Daoy (cell line): Measurements from ENCODE around the gene IMMP2L. TPM values are rescaled to one million over a fixed set of nuclear protein-coding genes. Genes with fewer than 3 reads are reported as not detected.
"Not testable (repeated sequence)": the region's sequence is repeated elsewhere in the genome, so short reads cannot be mapped to it uniquely, and the experiment has no call there.

ENCODE experiments used
- DNase-seq: peaks from one replicate; pipeline ENCODE4 v3.0.0-alpha.2; 2015; ENCODE audit warnings: low read depth
- total RNA-seq: library from RNA; depleted of rRNA; stranded (reverse); fragments of >200 nt; shearing (Covaris generic); gene quantifications from 2 replicates; pipeline ENCODE4 v1.2.3, GENCODE V29; 2014

The IMMP2L gene
- total RNA-seq, 1 experiment from 2014 or later: 17.7 TPM

- DNase-seq: no peak
Measured at GRCh38 chr7:110733221-110733620, 829.1 kb downstream of the IMMP2L start.

GRCh38 chr7:110724811-110725210 lies 837.5 kb downstream of the IMMP2L start:
- DNase-seq: no peak

GRCh38 chr7:110721395-110721794 lies 840.9 kb downstream of the IMMP2L start:
- no peak for DNase-seq

GRCh38 chr7:110720626-110721025 lies 841.7 kb downstream of the IMMP2L start:
- no peak for DNase-seq

- DNase-seq: no peak
Measured at GRCh38 chr7:110719741-110720140, 842.6 kb downstream of the IMMP2L start.

- DNase-seq: no peak
Measured at GRCh38 chr7:110718503-110719205, 843.6 kb downstream of the IMMP2L start.

GRCh38 chr7:110704225-110704624 lies 858.1 kb downstream of the IMMP2L start:
- DNase-seq: no peak

- no peak for DNase-seq
Measured at GRCh38 chr7:110698576-110698975, 863.7 kb downstream of the IMMP2L start.

GRCh38 chr7:110693344-110693743 lies 868.9 kb downstream of the IMMP2L start:
- no peak for DNase-seq

GRCh38 chr7:110688908-110689307 lies 873.4 kb downstream of the IMMP2L start:
- no peak for DNase-seq

- no peak for DNase-seq
Measured at GRCh38 chr7:110685899-110686298, 876.4 kb downstream of the IMMP2L start.

- DNase-seq: no peak
Measured at GRCh38 chr7:110681941-110682340, 880.4 kb downstream of the IMMP2L start.

GRCh38 chr7:110677405-110677804 lies 884.9 kb downstream of the IMMP2L start:
- DNase-seq: no peak

GRCh38 chr7:110676785-110677184 lies 885.5 kb downstream of the IMMP2L start:
- no peak for DNase-seq

- DNase-seq: no peak
Measured at GRCh38 chr7:110675383-110676103, 886.7 kb downstream of the IMMP2L start.

GRCh38 chr7:110673148-110673547 lies 889.1 kb downstream of the IMMP2L start:
- DNase-seq: no peak

- no peak for DNase-seq
Measured at GRCh38 chr7:110669410-110669809, 892.9 kb downstream of the IMMP2L start.

GRCh38 chr7:110664803-110665202 lies 897.5 kb downstream of the IMMP2L start:
- no peak for DNase-seq

- DNase-seq: not testable (repeated sequence)
Measured at GRCh38 chr7:110660637-110661036, 901.7 kb downstream of the IMMP2L start.

GRCh38 chr7:110650328-110650727 lies 912.0 kb downstream of the IMMP2L start:
- DNase-seq: no peak

- no peak for DNase-seq
Measured at GRCh38 chr7:110647266-110647665, 915.0 kb downstream of the IMMP2L start.

- no peak for DNase-seq
Measured at GRCh38 chr7:110646804-110647203, 915.5 kb downstream of the IMMP2L start.

GRCh38 chr7:110645616-110646015 lies 916.7 kb downstream of the IMMP2L start:
- no peak for DNase-seq
